GM08714 (cell line): ENCODE results near the gene PSMB8.

ENCODE experiments used
- H3K4me3 ChIP-seq: fragments of 200-500 bp; sonication (Bioruptor generic); 2 replicates; pipeline ENCODE4 v1.5.1; 2014; ENCODE audit warnings: mild to moderate bottlenecking, low read length, inconsistent platforms
- ZNF274 ChIP-seq: IDR thresholded peaks from 2 replicates; pipeline ENCODE4 v1.6.1; 2012; ENCODE audit warnings: mild to moderate bottlenecking, low read depth, low read length

Gene PSMB8

DNA sequence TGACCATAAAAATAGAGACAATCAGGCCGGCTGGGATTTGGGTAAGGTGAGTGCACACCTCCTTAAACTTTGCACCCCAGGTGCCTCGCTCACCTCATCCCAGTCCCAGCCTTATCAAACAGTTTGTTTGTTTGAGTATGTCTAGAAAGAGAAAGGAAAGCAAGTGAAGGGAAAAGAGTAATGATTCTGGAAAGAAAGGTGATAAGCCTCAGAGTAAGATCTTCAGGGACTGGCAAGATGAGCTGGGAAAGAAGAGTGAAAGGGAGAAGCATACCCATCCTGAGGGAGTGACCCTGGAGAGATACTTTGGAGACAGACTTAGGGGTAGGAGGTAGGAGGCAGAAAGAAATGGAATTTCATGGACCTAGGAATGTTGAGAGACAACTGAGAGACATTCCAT, 7.0 kb downstream of the PSMB8 start:
- peak overlapping the region; percentile 81; the same call in 1 of the 2 replicates for H3K4me3 ChIP-seq
- no peak for TF ChIP-seq ZNF274

- TF ChIP-seq ZNF274, result no peak
- H3K4me3 ChIP-seq, result no peak overlapping the region
Measured at GRCh38 chr6:32835167-32835893, 8.5 kb downstream of the PSMB8 start.

DNA sequence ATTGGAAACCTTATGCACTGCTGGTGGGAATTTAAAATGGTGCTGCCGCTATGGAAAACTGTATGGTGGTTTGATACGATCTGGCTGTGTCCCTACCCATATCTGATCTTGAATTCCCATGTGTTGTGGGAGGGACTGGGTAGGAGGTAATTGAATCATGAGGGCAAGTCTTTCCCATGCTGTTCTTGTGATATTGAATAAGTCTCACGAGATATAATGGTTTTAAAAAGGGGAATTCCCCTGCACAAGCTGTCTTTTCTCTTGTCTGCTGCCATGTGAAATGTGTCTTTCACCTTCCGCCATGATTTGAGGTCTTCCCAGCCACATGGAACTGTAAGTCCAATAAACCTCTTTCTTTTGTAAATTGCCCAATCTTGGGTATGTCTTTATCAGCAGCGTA, 10.2 kb downstream of the PSMB8 start:
- H3K4me3 ChIP-seq, result no peak overlapping the region
- no peak for TF ChIP-seq ZNF274

- TF ChIP-seq ZNF274, result no peak
Measured at GRCh38 chr6:32832535-32832934, 11.3 kb downstream of the PSMB8 start.

GRCh38 chr6:32830936-32831335, 12.9 kb downstream of the PSMB8 start:
- no peak for TF ChIP-seq ZNF274
- H3K4me3 ChIP-seq, result no peak overlapping the region

More at GRCh38 chr6:32832535-32832934, 11.3 kb downstream of the PSMB8 start:
- H3K4me3 ChIP-seq, result no peak overlapping the region

DNA sequence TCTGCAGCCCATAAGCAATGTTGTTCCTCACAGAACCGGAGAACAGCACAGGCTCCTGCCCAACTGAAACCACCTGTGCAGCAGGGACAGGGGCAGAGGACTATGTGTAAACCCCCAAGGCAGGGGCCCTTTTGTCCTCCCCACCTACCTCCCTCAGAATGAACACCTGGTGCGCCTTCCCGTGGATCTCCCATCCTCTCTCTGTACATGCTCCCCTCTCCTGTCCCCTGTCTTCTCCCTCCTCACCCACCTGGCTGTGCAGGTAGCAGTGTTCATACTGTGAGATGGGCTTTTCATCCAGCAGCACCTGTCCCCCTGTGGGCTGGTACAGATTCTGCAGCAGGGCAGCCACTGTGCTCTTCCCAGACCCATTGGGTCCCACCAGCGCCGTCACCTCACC, 13.8 kb downstream of the PSMB8 start:
- TF ChIP-seq ZNF274, result no peak
- H3K4me3 ChIP-seq, result no peak overlapping the region

DNA sequence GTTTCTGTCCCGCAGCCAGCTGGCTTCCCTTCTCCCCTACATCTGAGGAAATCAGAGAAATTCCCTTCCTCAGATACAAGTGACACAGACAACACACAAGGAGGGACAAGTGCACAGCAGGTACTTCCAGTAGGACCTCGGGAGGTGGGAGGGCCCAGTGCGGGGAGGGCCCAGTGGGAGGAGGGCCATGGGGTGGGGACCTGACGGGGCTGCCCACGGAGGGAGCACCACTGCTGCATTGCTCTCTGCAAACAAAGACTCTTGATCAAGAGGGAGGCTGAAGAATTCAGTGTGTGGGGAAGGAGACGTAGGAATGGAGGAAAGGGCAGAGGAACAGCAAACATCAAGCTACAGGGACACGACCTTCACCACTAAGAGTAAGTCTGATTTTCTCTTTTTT, 14.4 kb downstream of the PSMB8 start:
- TF ChIP-seq ZNF274, result no peak
- H3K4me3 ChIP-seq, result no peak overlapping the region

- H3K4me3 ChIP-seq, result no peak overlapping the region
- TF ChIP-seq ZNF274, result no peak
Measured at GRCh38 chr6:32827025-32827424, 16.8 kb downstream of the PSMB8 start.

DNA sequence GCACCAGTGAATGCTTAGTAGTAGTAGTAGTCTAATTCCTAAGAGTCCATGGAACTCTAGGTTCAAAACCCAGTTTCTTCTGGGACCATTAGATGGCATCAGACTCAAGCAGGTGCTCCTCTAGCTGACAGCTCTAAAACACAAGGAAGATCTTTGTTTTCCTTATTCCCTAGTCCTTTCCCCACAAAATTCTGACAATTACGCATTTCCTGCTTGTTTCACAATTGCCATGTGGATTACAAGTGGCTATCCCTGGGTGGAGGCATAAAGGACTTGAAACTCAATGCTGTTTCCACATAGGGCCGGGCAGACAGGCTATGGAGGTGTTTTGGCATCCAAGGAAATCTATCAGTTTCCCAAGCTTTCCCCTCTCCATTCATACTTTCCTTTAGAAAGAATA, 17.9 kb downstream of the PSMB8 start:
- H3K4me3 ChIP-seq, result no peak overlapping the region
- no peak for TF ChIP-seq ZNF274

GRCh38 chr6:32819729-32820128, 24.1 kb downstream of the PSMB8 start:
- no peak overlapping the region for H3K4me3 ChIP-seq
- TF ChIP-seq ZNF274, result no peak

GRCh38 chr6:32818867-32819266, 25.0 kb downstream of the PSMB8 start:
- no peak overlapping the region for H3K4me3 ChIP-seq

DNA sequence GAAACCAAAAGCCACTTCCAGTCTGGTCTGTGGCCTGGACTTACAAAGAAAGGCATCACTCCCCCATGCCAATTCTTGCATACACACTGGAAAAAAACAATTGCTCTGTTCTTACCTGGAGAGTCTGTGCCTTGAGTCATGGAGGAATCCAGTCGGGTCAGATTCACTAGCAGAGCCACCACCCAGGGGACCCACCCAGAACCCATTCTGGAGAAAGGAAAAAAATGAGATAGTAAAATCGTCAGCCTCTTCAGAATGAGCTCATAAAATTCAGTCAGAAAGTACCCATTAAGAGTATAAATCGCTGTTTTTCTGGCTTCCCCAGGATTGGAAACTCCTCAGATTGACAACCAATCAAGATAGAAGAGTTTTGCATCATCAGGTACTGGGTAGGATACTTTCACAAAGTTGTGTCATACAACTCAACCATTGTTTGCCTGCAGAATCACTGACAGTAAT, 27.1 kb downstream of the PSMB8 start, which contains the start of gene HLA-DOB:
Gene HLA-DOB, minus strand, starts transcription at position 257 of the 459 bp plus-strand sequence. Its CDS starts 51 bp downstream, at position 206.
- TF ChIP-seq ZNF274, result no peak
- H3K4me3 ChIP-seq, result peak within 1 kb of the TSS; percentile 57

More at GRCh38 chr6:32818867-32819266, 25.0 kb downstream of the PSMB8 start:
- TF ChIP-seq ZNF274, result no peak

DNA sequence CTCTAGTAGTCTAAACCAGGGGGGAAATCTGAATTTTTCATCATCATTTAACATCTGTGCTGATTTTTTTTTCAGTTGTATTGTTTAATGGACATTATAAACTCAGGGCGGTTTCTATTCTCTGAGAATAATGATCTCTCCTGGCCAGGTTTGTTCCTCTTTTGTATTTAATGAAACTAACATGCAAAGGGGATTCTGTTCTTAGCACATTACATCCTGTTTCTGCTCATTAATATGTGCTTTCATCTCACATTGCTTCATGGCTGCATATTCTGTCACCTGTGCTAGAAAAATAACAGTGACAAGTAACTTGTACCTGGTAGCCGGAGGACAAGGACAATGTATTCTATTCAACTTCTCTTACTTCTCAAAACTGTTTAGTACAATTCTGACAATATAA, 27.9 kb downstream of the PSMB8 start:
- TF ChIP-seq ZNF274, result no peak
- H3K4me3 ChIP-seq, result peak overlapping the region; percentile 57

GRCh38 chr6:32815115-32815514, 28.7 kb downstream of the PSMB8 start:
- no peak for TF ChIP-seq ZNF274
- H3K4me3 ChIP-seq, result peak overlapping the region; percentile 33

- H3K4me3 ChIP-seq, result no peak overlapping the region
- no peak for TF ChIP-seq ZNF274
Measured at GRCh38 chr6:32814145-32814544, 29.7 kb downstream of the PSMB8 start.
